HG03558 (cell line): Measurements from ENCODE around the gene TRIL.

Source experiments
- ATAC-seq: cut with Tn5 transposase; IDR thresholded peaks from one replicate; pipeline ENCODE4 v1.9.1; 2021; ENCODE audit warnings: moderate number of reproducible peaks; ENCODE audit not compliant: unreplicated experiment; ENCODE audit errors: extremely low read depth

The TRIL gene, protein sequence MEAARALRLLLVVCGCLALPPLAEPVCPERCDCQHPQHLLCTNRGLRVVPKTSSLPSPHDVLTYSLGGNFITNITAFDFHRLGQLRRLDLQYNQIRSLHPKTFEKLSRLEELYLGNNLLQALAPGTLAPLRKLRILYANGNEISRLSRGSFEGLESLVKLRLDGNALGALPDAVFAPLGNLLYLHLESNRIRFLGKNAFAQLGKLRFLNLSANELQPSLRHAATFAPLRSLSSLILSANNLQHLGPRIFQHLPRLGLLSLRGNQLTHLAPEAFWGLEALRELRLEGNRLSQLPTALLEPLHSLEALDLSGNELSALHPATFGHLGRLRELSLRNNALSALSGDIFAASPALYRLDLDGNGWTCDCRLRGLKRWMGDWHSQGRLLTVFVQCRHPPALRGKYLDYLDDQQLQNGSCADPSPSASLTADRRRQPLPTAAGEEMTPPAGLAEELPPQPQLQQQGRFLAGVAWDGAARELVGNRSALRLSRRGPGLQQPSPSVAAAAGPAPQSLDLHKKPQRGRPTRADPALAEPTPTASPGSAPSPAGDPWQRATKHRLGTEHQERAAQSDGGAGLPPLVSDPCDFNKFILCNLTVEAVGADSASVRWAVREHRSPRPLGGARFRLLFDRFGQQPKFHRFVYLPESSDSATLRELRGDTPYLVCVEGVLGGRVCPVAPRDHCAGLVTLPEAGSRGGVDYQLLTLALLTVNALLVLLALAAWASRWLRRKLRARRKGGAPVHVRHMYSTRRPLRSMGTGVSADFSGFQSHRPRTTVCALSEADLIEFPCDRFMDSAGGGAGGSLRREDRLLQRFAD

GRCh38 chr7:28958235-28958979 is at the start of gene TRIL:
TRIL (minus strand) TSS chr7:28958330; CDS start chr7:28958046, 284 bp downstream.
- no peak for ATAC-seq

DNA sequence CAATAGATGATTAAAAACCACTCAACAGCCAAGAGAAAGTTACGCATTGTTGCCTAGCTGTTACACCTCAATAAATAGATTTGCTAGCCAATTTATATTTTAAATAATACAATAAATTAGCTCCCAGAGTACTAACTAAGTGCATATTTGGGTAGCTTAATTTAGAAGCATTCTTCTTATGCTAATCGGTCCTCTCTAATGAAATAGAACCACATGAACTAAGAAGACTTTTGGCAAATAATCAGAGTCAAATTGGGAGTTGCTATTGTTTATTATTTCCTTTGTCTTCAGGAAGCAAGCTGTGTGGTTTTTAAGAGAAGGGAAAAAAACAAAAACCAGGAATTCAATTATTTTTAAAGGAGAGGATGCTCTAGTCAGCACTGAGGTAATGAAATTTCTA is 49.0 kb upstream of the TRIL start:
- no peak for ATAC-seq

GRCh38 chr7:29005829-29006228 is 47.7 kb upstream of the TRIL start:
- no peak for ATAC-seq

DNA sequence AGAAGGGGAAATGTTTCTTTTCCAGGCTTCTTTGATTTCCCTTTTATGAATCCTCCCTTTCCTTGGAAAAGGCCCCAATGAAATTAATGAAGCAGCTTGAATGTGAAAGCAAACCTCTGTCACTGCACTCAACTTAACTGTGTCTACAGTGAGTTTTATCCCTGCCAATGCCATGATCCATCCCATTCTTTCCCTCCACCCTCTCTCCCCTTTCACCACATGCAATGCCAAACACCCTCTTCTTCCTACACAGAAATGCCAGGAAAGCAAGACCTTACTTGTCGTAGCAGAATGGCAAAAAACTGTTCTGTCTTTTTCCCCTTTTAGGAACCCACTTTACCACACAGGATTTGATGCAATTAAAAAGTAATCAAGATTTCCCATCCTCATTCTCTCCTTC is 47.3 kb upstream of the TRIL start:
- ATAC-seq, result no peak

- no peak for ATAC-seq
Observed at GRCh38 chr7:29003703-29004102, 45.6 kb upstream of the TRIL start.

DNA sequence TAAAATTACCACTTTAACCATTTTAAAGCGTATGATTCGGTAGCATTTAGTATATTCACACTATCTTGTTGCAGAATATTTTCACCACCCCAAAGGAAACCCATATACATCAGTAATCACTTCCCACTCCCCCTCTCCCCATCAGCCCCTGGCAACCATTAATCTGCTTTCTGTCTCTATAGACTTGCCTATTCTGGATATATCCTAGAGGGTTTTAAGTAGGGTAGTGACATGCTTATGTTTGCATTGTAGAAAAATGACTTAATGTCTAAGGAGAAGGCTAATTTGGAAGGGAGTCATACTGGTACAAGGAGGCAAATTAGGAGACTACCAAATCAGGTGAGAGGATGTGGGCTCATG is 42.6 kb upstream of the TRIL start:
- no peak for ATAC-seq

- no peak for ATAC-seq
Observed at GRCh38 chr7:28999895-29000716, 42.0 kb upstream of the TRIL start.

DNA sequence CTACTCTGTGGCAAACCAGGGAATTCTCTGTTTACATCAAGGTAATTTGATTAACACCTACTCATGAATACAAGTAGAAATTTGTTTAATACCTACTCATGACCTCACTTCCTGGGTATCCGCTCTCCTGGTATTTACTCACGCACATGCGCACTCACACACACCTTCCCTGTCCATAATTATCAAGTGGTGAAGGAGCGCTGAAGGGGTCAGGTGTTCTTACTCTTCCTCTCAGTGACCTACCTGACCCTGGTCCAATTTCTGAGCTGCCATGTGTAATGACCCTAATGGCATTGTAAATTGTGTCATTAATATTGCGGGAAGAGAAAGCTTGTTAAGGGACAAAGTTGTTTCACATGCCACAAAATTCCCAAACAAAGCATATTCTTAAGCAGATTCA is 41.3 kb upstream of the TRIL start:
- no peak for ATAC-seq

DNA sequence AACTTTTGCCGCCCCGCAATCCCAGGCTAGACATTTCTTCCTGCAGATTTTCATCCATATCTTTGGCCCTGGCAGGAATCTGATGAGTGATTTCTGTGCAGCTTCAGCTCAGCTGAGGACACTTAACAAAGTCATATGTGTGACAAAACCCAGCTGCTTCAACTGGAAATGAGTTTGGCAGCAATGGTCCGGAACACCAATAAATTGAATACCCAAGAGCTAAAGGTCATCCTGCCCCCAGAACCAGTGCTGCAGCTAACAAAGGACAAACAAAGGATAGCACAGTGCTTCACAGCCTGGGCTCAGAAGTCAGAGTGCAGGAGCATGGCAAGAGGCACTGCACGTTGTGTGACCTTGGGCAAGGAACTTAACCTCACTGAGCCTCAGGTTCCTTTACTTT is 40.0 kb upstream of the TRIL start:
- ATAC-seq, result no peak

DNA sequence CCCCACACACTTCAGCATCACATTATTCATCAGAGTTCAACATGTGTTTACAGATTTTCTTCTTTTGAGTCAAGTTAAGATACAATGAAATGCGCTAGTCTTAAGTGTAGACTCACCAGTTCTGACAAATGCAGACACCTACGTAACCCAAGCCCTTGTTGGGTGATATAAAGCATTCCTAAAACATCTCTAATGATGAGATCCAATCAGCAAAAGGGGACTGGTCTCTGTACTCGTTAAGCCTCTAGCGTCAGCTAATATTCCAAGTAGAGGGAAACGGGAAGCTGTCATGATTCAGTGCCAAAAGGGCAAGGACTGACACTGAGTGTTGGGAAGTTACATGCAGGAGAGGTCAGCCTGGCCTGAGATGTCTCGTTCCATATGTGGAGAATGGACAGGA is 38.7 kb upstream of the TRIL start:
- no peak for ATAC-seq

DNA sequence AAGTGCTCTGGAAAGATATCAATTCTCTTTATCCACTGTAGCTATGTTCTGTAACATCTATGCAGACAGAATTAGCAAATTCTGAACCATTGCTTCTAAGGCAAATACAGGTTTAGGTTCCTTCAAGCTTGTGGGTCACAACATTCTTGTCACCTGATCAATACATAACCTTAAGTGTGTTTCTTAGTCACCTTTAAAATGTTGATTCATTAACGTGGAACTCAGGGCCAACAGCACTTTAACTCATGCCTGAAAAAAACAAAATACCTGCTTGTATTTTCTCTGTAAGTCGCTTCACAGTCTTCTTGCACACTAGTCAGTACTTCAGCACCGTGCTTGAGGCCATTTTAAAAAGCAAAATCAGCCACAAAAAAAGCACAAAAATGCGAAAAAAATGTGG is 35.2 kb upstream of the TRIL start:
- no peak for ATAC-seq

DNA sequence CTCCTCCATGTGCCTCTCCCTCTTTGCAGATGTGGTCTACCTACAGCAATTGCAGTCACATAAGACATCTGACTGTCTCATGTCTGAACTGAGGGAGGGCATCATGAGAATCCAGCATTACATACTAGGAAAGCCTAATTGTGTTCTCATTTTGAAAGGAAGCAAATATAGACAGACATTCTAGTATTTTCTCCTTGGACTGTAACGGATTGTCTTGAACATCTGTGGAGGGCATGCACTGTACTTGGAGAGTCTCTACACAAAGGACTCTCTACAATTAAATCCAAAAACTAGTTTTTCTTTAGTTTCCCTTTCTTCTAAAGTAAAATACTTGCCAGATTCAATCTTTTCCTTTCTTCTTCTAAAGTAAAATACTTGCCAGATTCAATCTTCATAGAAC is 34.7 kb upstream of the TRIL start:
- no peak for ATAC-seq

DNA sequence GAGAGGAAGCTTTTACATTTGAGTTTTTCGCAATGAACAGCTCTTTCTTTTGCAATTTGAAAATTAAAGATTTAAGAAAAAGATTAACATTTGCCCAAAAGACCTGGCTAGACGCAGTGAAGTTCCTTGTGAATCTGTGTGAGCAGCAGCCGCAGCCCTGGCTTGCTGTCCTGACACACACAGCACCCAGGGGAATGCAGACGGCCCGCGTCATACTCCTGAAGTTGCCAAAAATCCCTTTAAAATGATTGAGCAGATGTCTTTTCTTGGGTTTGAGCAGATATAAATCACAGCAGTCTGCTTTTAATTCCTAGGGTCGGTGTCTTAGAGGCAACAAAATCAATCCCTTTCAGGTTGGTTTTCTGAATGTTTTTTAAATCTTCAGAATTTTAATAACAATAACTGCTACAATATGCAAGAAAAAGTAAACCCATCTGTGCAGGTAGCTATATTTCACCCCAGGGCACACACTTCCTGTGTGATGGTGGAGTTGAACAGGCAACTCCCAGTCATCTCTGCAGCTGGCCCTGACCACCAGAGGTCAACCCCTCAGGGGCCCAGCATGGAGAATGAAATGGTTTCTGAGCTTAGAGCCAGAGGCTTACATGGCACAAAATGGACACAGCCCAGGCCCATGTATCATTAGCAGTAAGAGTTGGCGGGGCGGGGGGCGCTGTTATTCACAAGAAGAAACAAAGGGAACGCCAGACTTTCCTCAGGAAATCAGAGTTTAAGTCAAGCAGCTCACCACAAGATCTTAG is 32.2 kb upstream of the TRIL start:
- no peak for ATAC-seq

DNA sequence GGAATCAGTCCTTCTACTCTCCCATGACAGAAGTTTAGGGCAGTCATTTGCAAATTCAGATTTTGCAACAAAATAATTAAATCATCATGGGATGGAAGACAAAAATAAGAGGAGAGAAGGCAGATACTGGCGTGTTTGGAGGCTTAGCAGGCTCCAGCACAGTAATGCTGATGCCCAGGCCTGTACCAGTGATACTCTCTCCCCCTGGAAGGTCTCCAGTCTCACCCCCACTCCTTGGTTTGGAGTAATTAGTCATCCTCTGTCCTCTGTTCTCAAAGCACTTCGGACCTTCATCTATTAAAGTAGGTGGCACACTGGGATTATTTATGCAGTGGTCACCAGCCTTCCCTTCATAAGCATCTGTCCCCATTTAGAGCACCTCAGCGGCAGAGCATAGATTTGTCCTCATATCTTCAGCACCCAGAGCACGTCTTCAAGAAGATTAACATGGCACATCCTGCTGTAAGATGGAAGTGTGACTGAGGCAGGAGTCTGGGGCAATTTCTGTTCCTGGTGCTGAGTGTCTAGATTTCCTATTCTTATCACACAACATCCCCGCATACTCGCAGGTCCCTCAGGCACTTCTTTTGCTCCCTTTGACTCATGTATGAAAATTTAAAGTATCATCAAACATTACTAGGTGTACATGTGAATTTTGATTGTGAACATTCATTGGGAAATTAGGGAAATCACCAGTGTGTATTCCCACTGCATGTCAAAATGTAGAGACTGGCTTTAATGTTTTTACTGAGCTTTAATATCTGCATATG is 31.3 kb upstream of the TRIL start:
- ATAC-seq, result no peak

GRCh38 chr7:28988810-28989209 is 30.7 kb upstream of the TRIL start:
- ATAC-seq, result no peak

DNA sequence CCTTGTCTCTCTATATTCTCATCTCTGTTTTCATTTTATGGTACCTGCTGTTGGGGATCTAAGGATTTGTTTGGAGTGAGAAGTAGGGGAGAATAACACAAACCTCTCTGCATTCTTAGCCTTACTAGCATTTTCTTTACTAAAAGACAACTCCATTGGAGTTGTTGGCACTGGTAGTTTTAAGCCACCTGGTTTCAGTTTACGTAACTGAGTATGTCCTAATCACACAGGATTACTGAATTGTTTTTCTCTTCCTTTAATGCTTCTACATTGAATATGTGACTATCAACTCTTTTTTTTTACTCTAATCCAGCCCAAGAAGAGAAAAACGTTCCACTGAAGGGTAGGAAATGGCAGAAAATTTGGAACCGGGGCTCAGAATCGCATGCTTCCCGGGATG is 30.0 kb upstream of the TRIL start:
- ATAC-seq, result no peak

DNA sequence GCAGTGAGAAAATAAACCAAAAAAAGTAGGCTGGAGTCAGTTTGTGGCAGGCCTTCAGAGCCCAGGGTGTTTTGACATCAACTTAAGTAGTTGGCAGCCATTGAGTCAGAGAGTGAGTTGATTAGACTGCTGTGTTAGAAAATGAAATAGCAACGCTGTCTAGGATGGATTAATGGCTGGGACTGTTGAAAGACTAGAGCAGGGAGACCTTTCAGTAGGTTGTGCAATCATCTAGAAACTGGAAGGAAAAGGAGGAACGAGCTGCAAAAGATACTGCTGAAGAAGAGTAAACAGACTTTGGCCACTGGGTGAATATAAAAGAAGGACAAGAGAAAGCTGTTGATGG is 28.6 kb upstream of the TRIL start:
- ATAC-seq, result no peak

- ATAC-seq, result no peak
Observed at GRCh38 chr7:28986028-28986764, 28.1 kb upstream of the TRIL start.
